Muscle layer of duodenum (tissue), 2 donors: ENCODE measurements around the gene PSMA1.
"Not testable (repeated sequence)": the region's sequence is repeated elsewhere in the genome, so short reads cannot be mapped to it uniquely, and the experiment has no call there.

Experiments used
- H3K27ac ChIP-seq: one replicate; pipeline ENCODE4 v1.7.0; 2013; ENCODE audit warnings: mild to moderate bottlenecking, low read length
- H3K27me3 ChIP-seq: one replicate; pipeline ENCODE4 v1.7.0; 2013; ENCODE audit warnings: low read depth, mild to moderate bottlenecking, control low read depth, low read length
- H3K36me3 ChIP-seq, 2 donors: one replicate each; pipeline ENCODE4 v1.7.0; 2013; ENCODE audit warnings: low read length in 2 of 2, control low read depth in 1 of 2, mild to moderate bottlenecking in 1 of 2; ENCODE audit not compliant: insufficient read depth in 2 of 2, control insufficient read depth in 1 of 2
- H3K4me1 ChIP-seq, 2 donors: one replicate each; pipeline ENCODE4 v1.7.0; 2013; ENCODE audit warnings: low read length in 2 of 2, mild to moderate bottlenecking in 2 of 2, control low read depth in 1 of 2, moderate library complexity in 1 of 2; ENCODE audit not compliant: insufficient read depth in 2 of 2, control insufficient read depth in 1 of 2
- H3K4me3 ChIP-seq, 2 donors: one replicate each; pipeline ENCODE4 v1.7.0; 2013; ENCODE audit warnings: low read length in 2 of 2, low read depth in 1 of 2, mild to moderate bottlenecking in 1 of 2
- H3K9me3 ChIP-seq, 2 donors: one replicate each; pipeline ENCODE4 v1.7.0; 2013; ENCODE audit warnings: low read length in 2 of 2, control low read depth in 1 of 2, mild to moderate bottlenecking in 1 of 2; ENCODE audit not compliant: control insufficient read depth in 1 of 2
- donor health status: healthy.

Gene PSMA1

DNA sequence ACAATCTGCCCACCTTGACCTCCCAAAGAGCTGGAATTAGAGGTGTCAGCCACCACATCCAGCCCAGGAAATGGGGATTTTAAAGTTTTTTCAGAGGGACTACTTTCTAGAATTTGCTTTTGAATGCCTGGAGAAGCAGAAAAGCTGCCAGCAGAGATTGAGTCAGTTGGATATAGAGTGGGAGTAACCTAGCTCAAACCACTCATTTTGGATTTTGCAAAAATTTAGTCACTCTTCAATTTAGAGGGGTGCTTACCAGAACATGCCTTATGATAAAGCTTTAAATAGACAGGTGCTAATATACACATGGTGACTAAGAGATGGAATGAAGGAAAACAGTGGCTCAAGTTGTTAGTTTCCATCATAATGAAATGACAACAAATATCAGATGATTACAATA is 26.5 kb upstream of the PSMA1 start:
- H3K4me1 ChIP-seq, result peaks cover 0 to 1% of the 10 kb centered on the region in 2 donors
- no peaks in the 10 kb centered on the region for H3K9me3 ChIP-seq
- H3K4me3 ChIP-seq, result no peak overlapping the region
- H3K27me3 ChIP-seq, result no peaks in the 10 kb centered on the region
- no peak overlapping the region for H3K27ac ChIP-seq
- no peaks in the 10 kb centered on the region for H3K36me3 ChIP-seq

DNA sequence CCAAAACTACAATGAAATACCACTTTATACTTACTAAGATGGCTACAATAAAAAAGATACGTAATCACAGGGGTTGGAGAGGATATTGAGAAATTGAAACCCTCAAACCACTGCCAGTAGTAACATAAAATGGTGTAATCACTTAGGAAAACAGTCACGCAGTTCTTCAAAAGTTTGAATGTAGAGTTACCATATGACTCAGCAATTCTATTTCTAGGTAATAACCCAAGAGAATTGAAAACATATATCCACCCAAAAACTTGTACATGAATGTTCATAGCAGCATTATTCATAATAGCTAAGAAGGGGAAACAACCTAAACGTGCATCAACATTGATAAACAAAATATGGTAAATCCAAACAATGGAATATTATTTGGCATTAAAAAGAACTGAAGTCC is 24.4 kb upstream of the PSMA1 start:
- H3K4me3 ChIP-seq, result no peak overlapping the region
- no peak overlapping the region for H3K27ac ChIP-seq
- no peaks in the 10 kb centered on the region for H3K9me3 ChIP-seq
- H3K27me3 ChIP-seq, result no peaks in the 10 kb centered on the region
- no peaks in the 10 kb centered on the region for H3K36me3 ChIP-seq
- H3K4me1 ChIP-seq, result peaks cover 0 to 7% of the 10 kb centered on the region in 2 donors

DNA sequence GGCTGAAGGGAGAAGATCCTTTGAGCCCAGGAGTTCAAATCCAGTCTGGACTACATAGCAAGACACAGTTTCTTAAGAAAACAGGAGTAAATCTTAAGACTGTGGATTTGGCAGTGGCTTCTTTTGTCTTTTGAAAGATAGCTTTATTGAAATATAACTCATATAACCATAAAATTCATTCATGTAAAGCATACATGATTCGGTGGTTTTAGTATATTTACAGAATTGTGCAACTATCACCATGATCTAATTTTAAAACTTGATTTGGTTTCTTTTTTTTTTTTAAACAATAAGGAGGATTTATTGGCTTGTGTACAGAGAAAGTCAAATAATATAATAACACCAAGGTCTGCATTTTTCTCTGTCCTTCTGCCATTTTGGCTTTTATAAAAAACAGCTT is 23.1 kb upstream of the PSMA1 start:
- no peaks in the 10 kb centered on the region for H3K36me3 ChIP-seq
- H3K27me3 ChIP-seq, result no peaks in the 10 kb centered on the region
- peaks cover 0 to 7% of the 10 kb centered on the region in 2 donors for H3K4me1 ChIP-seq
- H3K9me3 ChIP-seq, result no peaks in the 10 kb centered on the region
- H3K27ac ChIP-seq, result no peak overlapping the region
- no peak overlapping the region for H3K4me3 ChIP-seq

DNA sequence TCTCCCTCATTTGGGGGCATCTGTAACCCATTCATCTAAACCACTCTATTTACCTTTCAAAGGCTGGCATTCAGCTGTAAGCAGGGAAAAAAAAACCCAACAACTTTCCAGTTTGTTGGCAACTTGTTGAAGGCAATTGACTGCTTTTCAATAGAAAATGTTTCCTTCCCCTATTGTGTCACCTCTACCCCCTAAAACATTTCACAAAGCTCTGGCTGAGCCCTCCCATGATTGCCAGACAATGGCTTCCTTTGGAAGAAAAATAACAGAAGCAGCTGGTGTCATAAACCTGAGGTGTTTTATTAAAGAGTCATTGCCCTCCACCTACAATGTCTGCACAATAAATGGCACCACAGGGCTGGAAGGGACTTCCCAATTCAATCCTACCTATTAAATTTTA is 22.1 kb upstream of the PSMA1 start:
- H3K4me1 ChIP-seq, result peaks cover 0 to 7% of the 10 kb centered on the region in 2 donors
- no peaks in the 10 kb centered on the region for H3K9me3 ChIP-seq
- H3K27me3 ChIP-seq, result no peaks in the 10 kb centered on the region
- H3K4me3 ChIP-seq, result no peak overlapping the region
- no peaks in the 10 kb centered on the region for H3K36me3 ChIP-seq
- no peak overlapping the region for H3K27ac ChIP-seq

DNA sequence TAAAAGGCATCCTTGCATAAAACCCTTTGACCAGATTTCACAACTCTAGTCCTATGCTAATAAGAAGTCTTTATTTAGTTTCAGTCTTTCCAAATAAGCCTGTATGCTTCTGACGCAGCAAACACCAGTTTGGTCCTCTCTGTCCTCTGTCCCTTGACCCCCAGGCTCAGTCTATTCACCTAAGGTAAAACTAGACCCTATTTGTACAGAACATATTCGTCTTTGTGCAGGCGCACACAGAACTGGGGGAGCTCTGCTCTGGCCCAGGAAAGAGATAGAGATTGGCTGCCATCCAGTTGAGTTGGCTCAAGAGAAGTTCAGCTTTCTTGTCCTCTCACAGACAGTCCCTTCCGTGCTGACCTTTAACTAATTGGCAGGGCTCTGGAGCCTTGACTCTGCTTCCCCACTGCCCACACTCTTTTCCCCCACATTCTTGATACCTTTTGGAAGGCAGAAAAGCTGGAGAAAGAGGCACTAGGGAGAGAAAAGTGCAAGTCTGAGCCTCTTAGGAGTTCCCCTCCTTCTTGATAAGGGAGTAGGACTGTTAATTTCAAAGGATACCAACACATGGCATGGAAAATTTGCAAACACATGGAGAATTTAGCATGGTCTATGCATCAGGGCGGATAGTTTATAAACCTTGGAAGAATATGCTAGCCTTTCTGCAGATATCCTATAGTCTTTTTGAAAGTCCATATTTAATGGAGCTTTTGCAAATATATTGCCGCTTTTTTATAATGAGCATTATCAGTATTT is 21.2 kb upstream of the PSMA1 start:
- Histone ChIP-seq H3K4me3 (no peak overlapping the region), H3K9me3 (no peaks in the 10 kb centered on the region), H3K27me3 (no peaks in the 10 kb centered on the region), H3K4me1 (peaks cover 0 to 7% of the 10 kb centered on the region in 2 donors), H3K36me3 (no peaks in the 10 kb centered on the region), H3K27ac (no peak overlapping the region)

DNA sequence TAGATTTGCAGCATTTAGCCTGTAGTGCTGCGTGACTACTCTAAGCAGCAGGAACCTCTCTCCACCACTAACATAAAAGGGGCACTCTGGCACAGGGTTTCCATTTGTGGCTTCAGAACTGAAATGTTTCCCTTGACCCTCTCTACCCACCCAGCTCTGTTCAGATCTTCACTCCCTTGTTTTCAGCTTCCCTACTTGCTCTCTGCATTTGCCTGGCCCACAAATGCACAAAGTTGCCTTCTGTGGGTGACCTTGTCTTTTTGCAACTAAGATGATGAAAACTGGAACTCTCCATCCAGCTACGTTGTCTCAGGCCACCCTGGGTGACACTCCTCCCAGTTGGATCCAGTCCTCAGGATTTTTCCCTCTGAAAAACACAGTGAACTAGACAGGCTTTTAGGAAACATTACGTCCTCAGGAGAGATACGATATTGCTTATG is 19.8 kb upstream of the PSMA1 start:
- no peaks in the 10 kb centered on the region for H3K27me3 ChIP-seq
- H3K27ac ChIP-seq, result no peak overlapping the region
- H3K4me1 ChIP-seq, result peaks cover 0 to 7% of the 10 kb centered on the region in 2 donors
- no peak overlapping the region for H3K4me3 ChIP-seq
- H3K9me3 ChIP-seq, result no peaks in the 10 kb centered on the region
- no peaks in the 10 kb centered on the region for H3K36me3 ChIP-seq

DNA sequence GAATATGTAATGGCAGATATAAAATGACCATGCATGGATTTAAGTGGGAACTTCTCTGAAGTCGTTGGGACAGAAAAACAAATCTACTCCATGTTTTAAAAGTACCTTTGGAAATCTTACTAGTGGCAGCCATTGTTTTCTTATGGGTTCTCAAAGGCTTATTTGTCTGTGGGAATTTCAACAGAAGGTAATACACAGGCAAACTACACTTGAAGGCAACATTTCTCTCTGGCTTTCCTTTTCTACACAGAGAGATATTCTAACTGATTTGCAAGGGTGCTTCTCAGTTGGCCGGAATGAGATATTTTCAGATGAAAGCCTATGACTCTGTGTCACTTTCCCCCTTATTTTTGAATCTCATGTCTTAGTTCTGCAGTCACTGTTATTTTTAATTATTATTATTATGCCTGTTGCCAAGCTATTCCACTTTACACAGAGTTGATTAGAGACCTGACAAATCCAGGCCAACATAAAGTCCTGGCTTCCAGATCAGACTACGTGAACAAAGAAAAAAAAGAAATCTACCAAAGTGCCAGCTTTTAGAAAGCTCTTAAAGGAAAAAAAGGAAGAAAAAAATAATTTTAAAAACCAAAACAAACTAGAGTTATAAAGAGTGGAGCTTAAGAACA is 18.9 kb upstream of the PSMA1 start:
- Histone ChIP-seq H3K4me3 (no peak overlapping the region), H3K27ac (no peak overlapping the region), H3K27me3 (no peaks in the 10 kb centered on the region), H3K36me3 (no peaks in the 10 kb centered on the region), H3K9me3 (no peaks in the 10 kb centered on the region), H3K4me1 (peaks cover 0 to 7% of the 10 kb centered on the region in 2 donors)

DNA sequence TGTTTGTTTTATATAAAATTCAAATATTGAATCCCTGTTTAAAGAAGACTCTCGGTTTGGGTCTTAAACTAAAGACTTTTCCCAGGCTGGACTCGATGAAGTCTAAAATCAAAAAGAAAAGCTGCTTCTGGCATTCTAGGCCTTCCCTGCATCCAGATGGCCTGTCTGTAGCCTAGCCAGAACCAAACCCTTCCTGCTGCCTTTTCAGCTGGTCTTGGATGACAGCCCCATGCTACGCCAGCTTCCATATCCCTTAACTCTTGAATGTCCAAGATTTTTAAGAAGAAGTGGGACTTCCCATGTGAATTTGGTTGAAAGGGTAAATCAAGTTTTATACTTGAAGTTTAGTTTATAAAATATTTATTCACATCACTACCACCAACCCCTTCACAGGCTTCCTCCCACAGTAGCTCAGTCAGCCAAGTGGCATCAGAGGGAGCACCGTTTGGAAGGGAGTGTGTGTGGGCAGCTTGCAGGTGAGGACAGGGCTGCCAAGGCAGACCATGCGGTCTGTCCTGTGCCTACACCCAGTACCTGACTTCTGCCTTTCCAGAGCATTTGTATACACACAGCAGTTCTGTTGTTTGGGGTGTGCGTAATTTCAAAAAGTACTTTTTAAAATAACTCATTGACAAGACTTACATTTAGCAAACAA is 18.2 kb upstream of the PSMA1 start:
- H3K9me3 ChIP-seq, result no peaks in the 10 kb centered on the region
- peaks cover 0 to 7% of the 10 kb centered on the region in 2 donors for H3K4me1 ChIP-seq
- no peaks in the 10 kb centered on the region for H3K36me3 ChIP-seq
- H3K27ac ChIP-seq, result no peak overlapping the region
- no peak overlapping the region for H3K4me3 ChIP-seq
- no peaks in the 10 kb centered on the region for H3K27me3 ChIP-seq

DNA sequence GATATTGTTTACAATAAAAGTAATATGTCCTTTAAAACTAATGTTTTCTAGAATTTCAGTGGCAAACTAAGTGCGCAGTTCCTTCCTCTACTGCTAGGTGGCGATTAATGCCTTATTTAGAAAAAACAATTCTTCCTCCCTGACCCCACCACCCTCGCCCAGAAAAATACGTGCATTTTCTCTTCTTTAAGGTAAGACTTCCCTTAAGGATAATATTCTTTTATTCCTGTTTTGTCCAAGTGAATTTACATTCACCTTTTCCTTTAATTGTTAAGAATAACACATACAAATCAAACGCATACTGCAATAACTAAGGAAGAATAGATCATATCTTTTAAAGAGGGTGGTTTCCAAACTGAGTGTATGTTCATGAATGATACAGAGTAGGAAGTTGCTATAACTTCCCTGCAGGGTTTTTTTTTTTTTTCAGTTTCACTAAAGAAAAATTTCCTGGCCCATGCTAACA is 17.0 kb upstream of the PSMA1 start:
- H3K36me3 ChIP-seq, result no peaks in the 10 kb centered on the region
- H3K27ac ChIP-seq, result no peak overlapping the region
- H3K9me3 ChIP-seq, result no peaks in the 10 kb centered on the region
- H3K4me1 ChIP-seq, result peaks cover 0 to 7% of the 10 kb centered on the region in 2 donors
- no peaks in the 10 kb centered on the region for H3K27me3 ChIP-seq
- peak overlapping the region in 1 of 2 donors; percentile 18 for H3K4me3 ChIP-seq

DNA sequence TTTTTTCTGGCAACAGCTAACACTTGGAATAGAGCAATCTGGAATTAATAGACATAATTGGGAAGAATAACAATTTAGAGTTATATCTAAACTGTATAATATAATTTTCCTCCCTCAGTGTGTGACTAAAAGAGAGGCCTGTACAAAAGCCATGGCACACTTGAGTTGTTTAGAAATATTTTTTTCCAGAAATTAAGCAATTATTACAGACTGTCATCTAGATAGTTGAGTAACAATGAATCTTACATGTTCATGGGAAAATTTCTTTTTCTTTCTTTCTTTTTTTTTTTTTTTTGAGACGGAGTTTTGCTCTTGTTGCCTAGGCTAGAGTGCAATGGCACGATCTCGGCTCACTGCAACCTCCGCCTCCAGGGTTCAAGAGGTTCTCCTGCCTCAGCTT is 15.0 kb upstream of the PSMA1 start:
- H3K4me3 ChIP-seq, H3K27ac ChIP-seq, H3K9me3 ChIP-seq, H3K4me1 ChIP-seq, H3K36me3 ChIP-seq, H3K27me3 ChIP-seq: not testable (repeated sequence)

DNA sequence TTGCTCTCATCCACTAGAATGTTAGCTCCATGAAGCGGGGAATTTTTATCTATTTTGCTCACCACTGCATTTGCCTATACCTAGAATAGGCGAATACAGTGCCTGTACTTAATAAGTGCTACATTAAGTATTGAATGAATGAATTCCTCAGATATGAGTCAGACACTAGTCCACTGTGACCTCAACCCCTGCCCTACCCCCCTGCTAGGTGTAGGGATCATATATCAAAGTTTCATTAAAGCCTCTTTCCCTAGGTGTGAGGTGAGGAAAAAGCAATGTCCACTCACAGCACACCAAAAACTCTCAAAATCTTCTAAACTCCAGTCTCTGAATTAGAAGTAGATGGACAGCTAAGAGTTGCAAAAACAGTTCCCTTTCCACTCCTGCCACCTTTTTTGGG is 9.8 kb upstream of the PSMA1 start:
- Histone ChIP-seq H3K4me3 (no peak overlapping the region), H3K4me1 (no peaks in the 10 kb centered on the region), H3K9me3 (no peaks in the 10 kb centered on the region), H3K27me3 (no peaks in the 10 kb centered on the region), H3K27ac (no peak overlapping the region), H3K36me3 (no peaks in the 10 kb centered on the region)
